ENCODE data around the gene GMEB2.
"Not testable (repeated sequence)": the region's sequence is repeated elsewhere in the genome, so short reads cannot be mapped to it uniquely, and the experiment has no call there.

The GMEB2 gene

GRCh38 chr20:63636752-63637628 lies 10.1 kb upstream of the GMEB2 start:
- no peak for DNase-seq

DNA sequence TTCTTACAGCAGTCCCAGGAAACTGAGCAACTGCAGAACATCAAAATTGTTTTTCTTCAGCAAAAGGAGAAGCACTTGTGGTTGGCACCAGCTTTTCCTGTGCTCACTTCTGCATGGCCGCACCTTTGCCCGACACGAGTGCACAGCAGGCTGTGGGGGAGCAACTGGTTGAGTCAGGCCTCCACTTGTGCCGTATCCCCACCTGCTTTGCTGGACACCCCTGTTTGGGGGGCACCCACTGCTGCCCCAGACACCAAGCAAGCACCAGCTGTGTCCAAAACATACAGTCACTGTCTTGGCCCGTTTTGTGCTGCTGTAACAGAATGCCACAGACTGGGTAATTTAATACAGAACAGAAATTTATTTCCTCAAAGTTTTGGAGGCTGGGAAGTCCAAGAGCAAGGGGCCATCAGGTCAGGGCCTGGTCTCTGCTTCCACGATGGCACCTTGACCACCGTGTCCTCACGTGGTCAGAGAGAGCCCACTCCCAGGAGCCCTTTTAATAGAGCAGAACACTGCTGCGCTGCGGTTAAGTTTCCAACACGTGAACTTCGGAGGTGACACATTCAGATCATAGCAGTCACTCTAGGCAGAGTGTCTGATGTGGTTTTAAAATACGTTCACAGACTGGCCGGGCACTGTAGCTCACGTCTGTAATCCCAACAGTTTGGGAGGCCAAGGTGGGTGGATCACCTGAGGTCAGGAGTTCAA lies 8.7 kb upstream of the GMEB2 start:
- DNase-seq = no peak

GRCh38 chr20:63633732-63634131 lies 6.8 kb upstream of the GMEB2 start:
- no peak for DNase-seq

DNA sequence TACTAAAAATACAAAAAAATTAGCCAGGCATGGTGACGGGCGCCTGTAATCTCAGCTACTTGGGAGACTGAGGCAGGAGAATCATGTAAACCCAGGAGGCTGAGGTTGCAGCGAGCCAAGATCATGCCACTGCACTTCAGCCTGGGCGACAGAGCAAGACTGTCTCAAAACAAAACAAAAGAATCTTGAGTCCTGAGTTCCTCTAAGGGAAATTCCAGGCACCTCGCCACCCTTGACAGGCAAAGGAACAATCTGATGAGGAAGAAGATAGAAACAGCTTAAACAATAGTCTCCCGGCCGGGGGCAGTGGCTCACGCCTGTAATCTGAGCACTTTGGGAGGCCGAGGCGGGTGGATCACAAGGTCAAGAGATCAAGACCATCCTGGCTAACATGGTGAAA lies 4.5 kb upstream of the GMEB2 start:
- DNase-seq = not testable (repeated sequence)

DNA sequence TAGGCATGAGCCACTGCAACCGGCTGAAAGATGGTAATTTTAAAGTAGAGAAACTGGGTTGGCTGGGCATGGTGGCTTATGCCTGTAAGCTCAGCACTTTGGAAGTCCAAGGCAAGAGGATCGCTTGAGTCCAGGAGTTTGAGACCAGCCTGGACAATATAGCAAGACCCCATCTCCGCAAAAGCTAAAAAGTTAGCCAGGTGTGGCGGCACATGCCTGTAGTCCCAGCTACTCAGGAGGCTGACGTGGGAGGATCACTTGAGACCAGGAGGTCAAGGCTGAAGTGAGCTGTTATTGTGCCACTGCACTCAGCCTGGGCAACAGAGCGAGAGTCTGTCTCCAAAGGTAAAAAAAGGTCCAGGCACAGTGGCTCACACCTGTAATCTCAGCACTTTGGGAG lies 4.1 kb upstream of the GMEB2 start:
- DNase-seq = not testable (repeated sequence)

DNA sequence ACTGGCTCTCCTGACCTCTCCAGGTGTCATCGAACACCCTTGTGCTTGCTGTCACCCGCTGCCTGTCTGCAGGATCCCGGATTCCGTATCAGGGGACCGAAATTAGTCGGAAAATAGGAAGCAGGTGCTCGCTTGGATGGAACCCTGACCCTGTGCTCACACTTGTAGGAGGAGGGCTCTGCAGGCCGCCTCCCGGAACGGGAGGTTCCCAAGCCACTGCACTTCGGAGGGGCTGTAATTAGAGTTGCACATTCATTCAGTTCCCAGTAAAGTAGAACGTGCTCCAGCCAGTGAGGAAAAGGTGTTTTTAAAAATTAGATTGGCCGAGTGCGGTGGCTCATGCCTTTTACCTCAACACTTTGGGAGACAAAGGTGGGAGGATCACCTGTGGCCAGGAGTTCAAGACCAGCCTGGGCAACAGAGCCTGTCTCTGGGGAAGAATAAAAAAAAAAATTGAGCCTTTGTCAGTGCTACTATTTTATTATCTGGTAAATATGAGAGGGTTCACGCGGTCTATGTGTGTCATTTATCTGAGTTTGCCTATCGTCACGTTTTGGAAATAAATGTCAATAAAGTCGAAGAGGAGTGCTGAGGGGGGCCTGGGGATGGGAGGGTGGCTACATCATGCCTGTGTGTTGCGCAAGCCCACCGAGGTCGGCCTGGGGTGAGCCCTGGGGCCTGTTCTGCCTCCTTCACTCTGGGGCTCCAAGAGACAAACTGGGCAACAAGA lies 1.5 kb upstream of the GMEB2 start:
- peak; percentile 70 for DNase-seq

GRCh38 chr20:63627751-63628245 lies 897 bp upstream of the GMEB2 start:
- DNase-seq = no peak

DNA sequence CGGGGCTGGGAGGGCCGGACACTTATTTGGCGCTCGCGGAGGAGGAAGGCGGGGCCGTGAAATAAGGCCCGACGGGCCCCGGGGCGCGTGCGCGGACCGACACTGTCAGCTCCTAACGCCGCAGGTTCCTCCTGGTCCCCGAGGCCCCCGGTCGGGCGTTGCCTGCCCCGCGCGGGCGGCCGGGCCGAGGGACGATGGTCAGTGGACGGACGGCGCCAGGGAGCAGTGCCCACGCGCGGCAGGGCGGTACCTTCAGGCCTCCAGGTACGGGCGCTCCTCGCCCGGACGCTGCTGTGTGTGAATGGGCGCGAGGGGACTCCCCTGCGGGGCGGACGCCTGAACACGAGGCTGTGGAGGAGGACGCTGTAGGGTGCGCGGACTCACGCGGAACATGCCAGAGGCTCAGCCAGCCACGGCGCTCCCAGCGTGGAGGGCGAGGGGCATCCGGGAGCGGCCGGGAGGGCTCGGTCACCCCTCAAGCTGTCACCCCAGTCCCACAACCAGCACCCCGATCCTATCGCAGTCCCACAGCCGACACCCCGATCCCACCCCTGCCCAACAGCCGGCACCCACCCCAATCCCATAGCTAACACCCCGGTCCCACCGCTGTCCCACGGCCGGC lies 339 bp upstream of the GMEB2 start:
- DNase-seq = peak; percentile 95

DNA sequence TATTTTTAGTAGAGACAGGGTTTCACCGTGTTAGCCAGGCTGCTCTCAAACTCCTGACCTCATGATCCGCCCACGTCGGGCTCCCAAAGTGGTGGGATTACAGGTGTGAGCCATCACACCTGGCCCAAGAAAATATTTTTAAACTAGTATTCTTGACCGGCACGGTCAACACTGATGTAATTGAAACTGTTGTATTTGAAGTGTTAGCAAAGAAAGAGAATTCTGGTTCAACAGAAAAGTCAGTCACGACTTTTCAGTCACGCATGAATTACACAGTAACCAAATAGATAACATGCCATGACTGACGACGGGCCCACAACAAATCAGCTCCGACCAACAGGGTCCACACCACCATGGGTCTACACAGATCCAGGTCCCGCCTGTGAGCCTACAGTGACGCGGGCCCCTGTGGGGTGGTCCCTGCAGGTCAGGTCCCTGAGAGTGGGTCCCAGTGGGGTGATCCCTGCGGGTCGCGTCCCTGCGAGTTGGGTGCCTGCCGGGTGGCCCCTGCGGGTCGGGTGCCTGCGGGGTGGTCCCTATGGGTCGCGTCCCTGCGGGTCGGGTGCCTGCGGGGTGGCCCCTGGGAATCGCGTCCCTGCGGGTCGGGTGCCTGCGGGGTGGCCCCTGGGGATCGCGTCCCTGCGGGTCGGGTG lies 1.0 kb downstream of the GMEB2 start:
- no peak for DNase-seq

DNA sequence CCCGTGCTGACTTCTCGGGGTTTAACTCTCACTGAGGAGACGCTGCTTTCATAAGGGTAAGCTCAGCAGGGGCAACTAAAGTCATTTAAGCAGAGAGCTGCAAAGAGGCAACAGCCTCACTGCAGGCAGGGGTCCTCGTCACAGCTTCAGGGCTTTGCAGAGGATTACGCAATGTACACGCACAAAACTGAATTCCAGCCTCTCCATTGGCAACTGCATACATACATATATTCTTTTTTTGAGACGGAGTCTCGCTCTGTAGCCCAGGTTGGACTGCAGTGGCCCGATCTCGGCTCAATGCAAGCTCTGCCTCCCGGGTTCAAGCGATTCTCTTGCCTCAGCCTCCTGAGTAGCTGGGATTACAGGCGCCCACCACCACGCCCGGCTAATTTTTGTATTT lies 2.4 kb downstream of the GMEB2 start:
- DNase-seq = peak; percentile 51

DNA sequence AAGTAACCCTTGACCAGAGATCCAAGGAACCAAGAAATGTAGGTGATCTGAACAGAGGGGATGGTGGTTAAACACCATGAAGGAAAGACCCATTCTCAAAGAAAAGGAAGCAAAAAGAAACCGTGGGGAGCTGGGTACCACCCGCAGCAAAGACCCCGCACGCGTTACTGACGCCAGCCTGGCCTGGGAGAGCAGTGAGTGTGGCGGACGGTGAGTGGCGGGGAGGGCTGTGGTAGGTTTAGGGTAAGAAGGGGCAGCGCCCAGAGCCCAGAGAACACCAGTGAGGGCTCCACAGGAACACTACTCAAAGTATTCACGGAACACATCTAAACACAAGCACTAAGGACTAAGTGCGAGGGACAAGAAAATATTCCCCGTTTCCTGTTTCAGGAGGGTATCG lies 4.2 kb downstream of the GMEB2 start:
- no peak for DNase-seq

DNA sequence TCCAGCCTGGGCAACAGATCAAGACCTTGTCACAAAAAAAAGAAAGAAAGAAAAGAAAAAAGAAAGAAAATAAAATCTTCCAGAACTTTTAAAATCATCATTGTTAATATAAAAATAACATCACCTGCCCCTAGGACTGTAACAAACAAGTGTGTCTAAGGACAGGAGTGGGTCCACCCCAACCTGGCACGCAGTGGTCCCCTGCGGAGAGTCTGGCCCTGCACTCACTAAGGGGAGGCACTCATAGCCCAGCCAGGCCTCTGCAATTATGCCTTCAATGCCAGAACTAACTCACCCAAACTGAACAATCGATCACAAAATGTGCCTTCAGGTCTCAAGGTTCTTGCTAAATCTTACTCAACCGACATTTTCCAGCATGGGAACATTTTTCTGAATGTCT lies 4.8 kb downstream of the GMEB2 start:
- DNase-seq = no peak

- DNase-seq = no peak
Measured at GRCh38 chr20:63620991-63621390, 5.9 kb downstream of the GMEB2 start.

DNA sequence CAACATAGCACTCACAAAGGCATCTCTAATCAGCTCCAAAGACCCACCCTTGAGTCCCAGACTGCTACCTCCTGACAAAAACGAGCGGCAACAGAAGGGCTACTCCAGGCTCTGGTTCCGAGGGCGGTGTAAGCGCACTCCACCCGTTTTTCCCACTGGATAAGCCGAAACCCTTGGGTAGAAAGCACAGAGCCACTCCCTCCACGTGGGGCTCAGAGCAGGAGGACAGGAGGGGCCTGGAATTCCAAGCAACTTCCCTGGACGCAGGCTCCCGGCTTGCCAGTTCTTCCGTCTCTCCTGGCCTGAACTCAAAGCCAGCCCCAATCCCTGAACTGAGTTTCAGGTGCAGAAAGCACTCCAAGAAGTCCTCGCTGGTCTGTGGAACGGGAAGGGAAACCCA lies 7.4 kb downstream of the GMEB2 start:
- DNase-seq = no peak

GRCh38 chr20:63619086-63619485 lies 7.8 kb downstream of the GMEB2 start:
- no peak for DNase-seq

- DNase-seq = no peak
Measured at GRCh38 chr20:63618291-63618980, 8.5 kb downstream of the GMEB2 start.

GRCh38 chr20:63617876-63618265 lies 9.0 kb downstream of the GMEB2 start:
- DNase-seq = no peak

GRCh38 chr20:63617092-63617875 lies 9.6 kb downstream of the GMEB2 start:
- no peak for DNase-seq

- DNase-seq = not testable (repeated sequence)
Measured at GRCh38 chr20:63613863-63614594, 12.9 kb downstream of the GMEB2 start.

Data from fibroblast of skin of scalp (primary cell).